ENCODE results near the gene ZIC2. TPM values are rescaled to one million over a fixed set of nuclear protein-coding genes. Genes with fewer than 3 reads are reported as not detected.

Gene ZIC2
- total and polyA plus RNA-seq, 2 of the 8 experiments (the other 6 are each of a cell fraction or from before 2014, with no cell fraction given) = 53.2 to 372 TPM

GRCh38 chr13:100029933-100030332 is 48.3 kb downstream of the ZIC2 start:
- no peaks in the 10 kb centered on the region for H3K36me3 ChIP-seq (ENCODE audit: control insufficient read depth in 2 of 4, insufficient read depth in 4 of 4, low read length in 3 of 4)
- H3K23ac ChIP-seq (ENCODE audit: insufficient read length) = no peak overlapping the region
- no peaks in the 10 kb centered on the region for H3K4me1 ChIP-seq (replicated peaks in 1 of 4; ENCODE audit: control insufficient read depth in 3 of 4, insufficient read depth in 4 of 4, low read length in 3 of 4)
- no peak overlapping the region for H3K27ac ChIP-seq (ENCODE audit: low read depth, low read length)
- H3K23me2 ChIP-seq (ENCODE audit: low read depth, low read length) = no peaks in the 10 kb centered on the region
- no peak overlapping the region for H3K56ac ChIP-seq (replicated peaks; ENCODE audit: insufficient read length, low read depth, low read length)
- no peak overlapping the region for H3K4me2 ChIP-seq (ENCODE audit: insufficient read depth in 1 of 2, low read depth in 2 of 2, low read length in 2 of 2)
- H2BK20ac ChIP-seq (ENCODE audit: low read length) = no peak overlapping the region
- DNase-seq (ENCODE audit: low read depth in 1 of 2, low spot score in 2 of 2) (no peak), FAIRE-seq (no peak)
- H2BK12ac ChIP-seq (ENCODE audit: low read depth, low read length) = no peak overlapping the region
- H4K8ac ChIP-seq (ENCODE audit: extremely low read depth, insufficient read depth, low read length) = no peak overlapping the region
- H3K79me1 ChIP-seq (ENCODE audit: low read depth, low read length) = no peaks in the 10 kb centered on the region
- 83% methylated on average over 1 of the region's 1 CpG; no CpG with 5 or more reads in 1 of the 2 experiments for WGBS, 2 experiments (ENCODE audit: extremely low coverage in 1 of 2, insufficient coverage in 1 of 2, insufficient read length in 1 of 2, insufficient replicate concordance in 2 of 2, low coverage in 1 of 2, low lambda C conversion rate in 2 of 2, missing lambda C conversion rate in 1 of 2)
- no peak overlapping the region for H4K91ac ChIP-seq (replicated peaks; ENCODE audit: insufficient read length, low read length)
- no peak overlapping the region for H2BK120ac ChIP-seq (replicated peaks; ENCODE audit: low read depth, low read length)
- no peak overlapping the region for H2BK5ac ChIP-seq (ENCODE audit: low read depth, low read length)
- H2BK15ac ChIP-seq (ENCODE audit: low read length) = no peak overlapping the region
- H3K18ac ChIP-seq (ENCODE audit: extremely low read depth, low read length) = no peak overlapping the region
- H3K4ac ChIP-seq (replicated peaks; ENCODE audit: insufficient read length, low read depth, low read length) = no peak overlapping the region
- H4K5ac ChIP-seq (ENCODE audit: insufficient read length, low read depth, low read length) = no peak overlapping the region
- H3K14ac ChIP-seq (ENCODE audit: insufficient read length) = no peak overlapping the region
- no peak overlapping the region for H3K9ac ChIP-seq (replicated peaks in 1 of 4; ENCODE audit: extremely low read depth in 1 of 4, low read depth in 3 of 4, low read length in 3 of 4)
- H2AK5ac ChIP-seq (ENCODE audit: low read depth, low read length) = no peak overlapping the region
- no peak overlapping the region for H2AFZ ChIP-seq (ENCODE audit: low read length)
- no peak overlapping the region for H3K4me3 ChIP-seq (ENCODE audit: extremely low read depth in 1 of 4, insufficient read depth in 2 of 4, low read depth in 3 of 4, low read length in 4 of 4)
- no peaks in the 10 kb centered on the region for H3K79me2 ChIP-seq (ENCODE audit: control insufficient read depth in 1 of 2, insufficient read depth in 2 of 2, low read length in 2 of 2)
- POLR2A ChIA-PET (ENCODE audit: partially characterized antibody) = no interaction called here
- H3K9me3 ChIP-seq (ENCODE audit: insufficient read depth in 2 of 2, low read depth in 1 of 2, low read length in 1 of 2) = no peaks in the 10 kb centered on the region
- no peaks in the 10 kb centered on the region for H3K27me3 ChIP-seq (replicated peaks in 1 of 4; ENCODE audit: control insufficient read depth in 3 of 4, extremely low read depth in 1 of 4, insufficient read depth in 3 of 4, low read length in 3 of 4)
- CTCF ChIA-PET (ENCODE audit: partially characterized antibody) = interaction anchor here (1.1 kb wide), 1 partner anchor 15 kb away, joined by 3 read pairs; no protein-coding TSS in a partner anchor
- no peaks in the 10 kb centered on the region for H4K20me1 ChIP-seq (replicated peaks in 1 of 2; ENCODE audit: control insufficient read depth in 1 of 2, insufficient read depth in 2 of 2, low read length in 2 of 2)
- no peak for TF ChIP-seq CEBPB (IDR thresholded peaks at IDR 0.05; ENCODE audit: low read depth, low read length)
